Colonic mucosa (tissue), 4 donors: ENCODE data around the gene MYO9B. TPM values are rescaled to one million over a fixed set of nuclear protein-coding genes. Genes with fewer than 3 reads are reported as not detected.
"Not testable (repeated sequence)": the region's sequence is repeated elsewhere in the genome, so short reads cannot be mapped to it uniquely, and the experiment has no call there.

Experiments
- DNase-seq: peaks from one replicate; pipeline ENCODE4 v3.0.0-alpha.2; 2020
- H3K27ac ChIP-seq: fragments of 200-600 bp; one replicate; pipeline ENCODE4 v1.8.0; 2021
- H3K27me3 ChIP-seq: fragments of 200-600 bp; one replicate; pipeline ENCODE4 v1.8.0; 2021
- H3K36me3 ChIP-seq: fragments of 200-600 bp; one replicate; pipeline ENCODE4 v1.8.0; 2021
- H3K4me1 ChIP-seq: fragments of 200-600 bp; one replicate; pipeline ENCODE4 v1.8.0; 2021; ENCODE audit warnings: mild to moderate bottlenecking
- H3K4me3 ChIP-seq: fragments of 200-600 bp; one replicate; pipeline ENCODE4 v1.8.0; 2021
- H3K9ac ChIP-seq, 2 donors: one replicate each; pipeline ENCODE4 v1.7.0; 2013; ENCODE audit warnings: control low read depth in 2 of 2, low read depth in 2 of 2, low read length in 2 of 2
- H3K9me3 ChIP-seq: fragments of 200-600 bp; one replicate; pipeline ENCODE4 v1.8.0; 2021
- CTCF ChIP-seq: fragments of 200-600 bp; IDR thresholded peaks from one replicate; pipeline ENCODE4 v1.8.0; 2022; ENCODE audit warnings: antibody characterized with exemption, mild to moderate bottlenecking
- intact Hi-C: fragments of 100-400 bp; cut with DNase I; formaldehyde crosslinking; loops from one replicate; pipeline ENCODE4 v1.14.1; 2022
- total RNA-seq, 2 donors: library from RNA; stranded (reverse); fragmentation: NEBNext Ultra II Directional in 1 of 2; extraction: Animal tissue kit (Norgen Biotek cat#: 25700) in 1 of 2; gene quantifications; one replicate each; pipeline ENCODE4 v1.2.1, GENCODE V29; 2021
- donor health status: healthy.
- donor health status: DM: no; HTN: no; CAD: no.
- donor health status: DM: no; HTN: no; CAD: no.

Gene MYO9B
- total RNA-seq, 2 donors from 2014 or later: 56.5 to 89.2 TPM

GRCh38 chr19:17091758-17092333 is 16.3 kb downstream of the MYO9B start:
- no peaks in the 10 kb centered on the region for H3K9me3 ChIP-seq
- H3K4me3 ChIP-seq: no peak overlapping the region
- TF ChIP-seq CTCF: no peak
- H3K9ac ChIP-seq: no peak overlapping the region
- no peaks in the 10 kb centered on the region for H3K27me3 ChIP-seq
- peak; percentile 44 for DNase-seq
- H3K27ac ChIP-seq: peak overlapping the region; percentile 76
- H3K4me1 ChIP-seq: peaks cover 4% of the 10 kb centered on the region
- intact Hi-C loops: no loop called here
- no peaks in the 10 kb centered on the region for H3K36me3 ChIP-seq

- Histone ChIP-seq H3K36me3 (no peaks in the 10 kb centered on the region), H3K4me1 (peaks cover 9% of the 10 kb centered on the region), H3K9me3 (no peaks in the 10 kb centered on the region), H3K9ac (no peak overlapping the region), H3K27ac (no peak overlapping the region), H3K4me3 (no peak overlapping the region), H3K27me3 (no peaks in the 10 kb centered on the region)
- intact Hi-C loops: no loop called here
- no peak for TF ChIP-seq CTCF
- no peak for DNase-seq
Measured at GRCh38 chr19:17092696-17093095, 17.1 kb downstream of the MYO9B start.

- H3K9me3 ChIP-seq, H3K36me3 ChIP-seq, H3K4me1 ChIP-seq, intact Hi-C loops, H3K9ac ChIP-seq, DNase-seq, H3K4me3 ChIP-seq, H3K27me3 ChIP-seq: not testable (repeated sequence)
- H3K27ac ChIP-seq: peak overlapping the region; percentile 49
Measured at GRCh38 chr19:17094694-17095093, 19.1 kb downstream of the MYO9B start.

- H3K9ac ChIP-seq: no peak overlapping the region
- no peaks in the 10 kb centered on the region for H3K9me3 ChIP-seq
- no peaks in the 10 kb centered on the region for H3K27me3 ChIP-seq
- H3K4me3 ChIP-seq: no peak overlapping the region
- peak; percentile 34 for DNase-seq
- peaks cover 9% of the 10 kb centered on the region for H3K4me1 ChIP-seq
- intact Hi-C loops: no loop called here
- no peaks in the 10 kb centered on the region for H3K36me3 ChIP-seq
- TF ChIP-seq CTCF: no peak
- peak overlapping the region; percentile 49 for H3K27ac ChIP-seq
Measured at GRCh38 chr19:17095141-17095919, 19.8 kb downstream of the MYO9B start.

- Histone ChIP-seq H3K27ac (no peak overlapping the region), H3K27me3 (no peaks in the 10 kb centered on the region), H3K36me3 (no peaks in the 10 kb centered on the region), H3K4me1 (peaks cover 5% of the 10 kb centered on the region), H3K9ac (no peak overlapping the region), H3K4me3 (no peak overlapping the region), H3K9me3 (no peaks in the 10 kb centered on the region)
- intact Hi-C loops: no loop called here
- no peak for TF ChIP-seq CTCF
- DNase-seq: no peak
Measured at GRCh38 chr19:17097593-17098126, 22.1 kb downstream of the MYO9B start.

- Histone ChIP-seq H3K27me3 (no peaks in the 10 kb centered on the region), H3K36me3 (no peaks in the 10 kb centered on the region), H3K9me3 (no peaks in the 10 kb centered on the region), H3K27ac (no peak overlapping the region), H3K9ac (no peak overlapping the region), H3K4me3 (no peak overlapping the region), H3K4me1 (peaks cover 5% of the 10 kb centered on the region)
- intact Hi-C loops: no loop called here
- DNase-seq: no peak
- TF ChIP-seq CTCF: no peak
Measured at GRCh38 chr19:17098326-17098725, 22.7 kb downstream of the MYO9B start.
